ENCODE results near the gene CCN5. TPM values are rescaled to one million over a fixed set of nuclear protein-coding genes. Genes with fewer than 3 reads are reported as not detected.
"Not testable (repeated sequence)": the region's sequence is repeated elsewhere in the genome, so short reads cannot be mapped to it uniquely, and the experiment has no call there.

CCN5 gene
- total RNA-seq, 1 experiment from 2014 or later, result 0.37 TPM

- Mint-ChIP-seq H3K27ac (no peak overlapping the region), H3K4me1 (peaks cover 10% of the 10 kb centered on the region), H3K27me3 (ENCODE audit: low read depth) (peaks cover 5% of the 10 kb centered on the region), H3K9me3 (peaks cover 17% of the 10 kb centered on the region), H3K4me3 (no peak overlapping the region), H3K36me3 (peaks cover 4% of the 10 kb centered on the region; the same call in 1 of the 2 replicates)
- TF ChIP-seq IRF2 (CRISPR knock-in tag; IDR thresholded peaks at IDR 0.05; ENCODE audit: borderline replicate concordance, low read depth) (no peak), FOXK1 (CRISPR knock-in tag; IDR thresholded peaks at IDR 0.05) (no peak), NFATC4 (CRISPR knock-in tag; IDR thresholded peaks at IDR 0.05) (no peak), NFYB (CRISPR knock-in tag; conservative IDR thresholded peaks at IDR 0.05; ENCODE audit: low read depth) (no peak), FOXJ3 (CRISPR knock-in tag; IDR thresholded peaks at IDR 0.05; ENCODE audit: borderline replicate concordance) (no peak), AFF4 (CRISPR knock-in tag; IDR thresholded peaks at IDR 0.05; ENCODE audit: borderline replicate concordance) (no peak), ZNF423 (CRISPR knock-in tag; IDR thresholded peaks at IDR 0.05) (no peak), ETV6 (CRISPR knock-in tag; IDR thresholded peaks at IDR 0.05) (no peak), RELA (CRISPR knock-in tag; IDR thresholded peaks at IDR 0.05; ENCODE audit: borderline replicate concordance) (no peak)
- TF ChIP-seq, protein P1, sequence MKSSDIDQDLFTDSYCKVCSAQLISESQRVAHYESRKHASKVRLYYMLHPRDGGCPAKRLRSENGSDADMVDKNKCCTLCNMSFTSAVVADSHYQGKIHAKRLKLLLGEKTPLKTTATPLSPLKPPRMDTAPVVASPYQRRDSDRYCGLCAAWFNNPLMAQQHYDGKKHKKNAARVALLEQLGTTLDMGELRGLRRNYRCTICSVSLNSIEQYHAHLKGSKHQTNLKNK (CRISPR knock-in tag; IDR thresholded peaks at IDR 0.05), result no peak
- TF ChIP-seq, protein P2, sequence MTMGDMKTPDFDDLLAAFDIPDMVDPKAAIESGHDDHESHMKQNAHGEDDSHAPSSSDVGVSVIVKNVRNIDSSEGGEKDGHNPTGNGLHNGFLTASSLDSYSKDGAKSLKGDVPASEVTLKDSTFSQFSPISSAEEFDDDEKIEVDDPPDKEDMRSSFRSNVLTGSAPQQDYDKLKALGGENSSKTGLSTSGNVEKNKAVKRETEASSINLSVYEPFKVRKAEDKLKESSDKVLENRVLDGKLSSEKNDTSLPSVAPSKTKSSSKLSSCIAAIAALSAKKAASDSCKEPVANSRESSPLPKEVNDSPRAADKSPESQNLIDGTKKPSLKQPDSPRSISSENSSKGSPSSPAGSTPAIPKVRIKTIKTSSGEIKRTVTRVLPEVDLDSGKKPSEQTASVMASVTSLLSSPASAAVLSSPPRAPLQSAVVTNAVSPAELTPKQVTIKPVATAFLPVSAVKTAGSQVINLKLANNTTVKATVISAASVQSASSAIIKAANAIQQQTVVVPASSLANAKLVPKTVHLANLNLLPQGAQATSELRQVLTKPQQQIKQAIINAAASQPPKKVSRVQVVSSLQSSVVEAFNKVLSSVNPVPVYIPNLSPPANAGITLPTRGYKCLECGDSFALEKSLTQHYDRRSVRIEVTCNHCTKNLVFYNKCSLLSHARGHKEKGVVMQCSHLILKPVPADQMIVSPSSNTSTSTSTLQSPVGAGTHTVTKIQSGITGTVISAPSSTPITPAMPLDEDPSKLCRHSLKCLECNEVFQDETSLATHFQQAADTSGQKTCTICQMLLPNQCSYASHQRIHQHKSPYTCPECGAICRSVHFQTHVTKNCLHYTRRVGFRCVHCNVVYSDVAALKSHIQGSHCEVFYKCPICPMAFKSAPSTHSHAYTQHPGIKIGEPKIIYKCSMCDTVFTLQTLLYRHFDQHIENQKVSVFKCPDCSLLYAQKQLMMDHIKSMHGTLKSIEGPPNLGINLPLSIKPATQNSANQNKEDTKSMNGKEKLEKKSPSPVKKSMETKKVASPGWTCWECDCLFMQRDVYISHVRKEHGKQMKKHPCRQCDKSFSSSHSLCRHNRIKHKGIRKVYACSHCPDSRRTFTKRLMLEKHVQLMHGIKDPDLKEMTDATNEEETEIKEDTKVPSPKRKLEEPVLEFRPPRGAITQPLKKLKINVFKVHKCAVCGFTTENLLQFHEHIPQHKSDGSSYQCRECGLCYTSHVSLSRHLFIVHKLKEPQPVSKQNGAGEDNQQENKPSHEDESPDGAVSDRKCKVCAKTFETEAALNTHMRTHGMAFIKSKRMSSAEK (CRISPR knock-in tag; IDR thresholded peaks at IDR 0.05; ENCODE audit: borderline replicate concordance), result no peak
- TF ChIP-seq, protein P3, sequence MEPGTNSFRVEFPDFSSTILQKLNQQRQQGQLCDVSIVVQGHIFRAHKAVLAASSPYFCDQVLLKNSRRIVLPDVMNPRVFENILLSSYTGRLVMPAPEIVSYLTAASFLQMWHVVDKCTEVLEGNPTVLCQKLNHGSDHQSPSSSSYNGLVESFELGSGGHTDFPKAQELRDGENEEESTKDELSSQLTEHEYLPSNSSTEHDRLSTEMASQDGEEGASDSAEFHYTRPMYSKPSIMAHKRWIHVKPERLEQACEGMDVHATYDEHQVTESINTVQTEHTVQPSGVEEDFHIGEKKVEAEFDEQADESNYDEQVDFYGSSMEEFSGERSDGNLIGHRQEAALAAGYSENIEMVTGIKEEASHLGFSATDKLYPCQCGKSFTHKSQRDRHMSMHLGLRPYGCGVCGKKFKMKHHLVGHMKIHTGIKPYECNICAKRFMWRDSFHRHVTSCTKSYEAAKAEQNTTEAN (CRISPR knock-in tag; IDR thresholded peaks at IDR 0.05), result no peak
- CTCF ChIA-PET, result interaction anchor here (1.4 to 2.1 kb wide), 3 partner anchors 11 to 37 kb away, joined by 5 to 10 read pairs (median 6); no protein-coding TSS in a partner anchor
- no peak for DNase-seq (ENCODE audit: low spot score)
- POLR2A ChIA-PET, result no interaction called here
- no peak for ATAC-seq
These were observed 19.4 kb upstream of the CCN5 start for GRCh38 chr20:44695674-44696300.

- peaks cover 4% of the 10 kb centered on the region; the same call in 1 of the 2 replicates for H3K36me3 Mint-ChIP-seq
- H3K4me3 Mint-ChIP-seq, result no peak overlapping the region
- ChIA-PET POLR2A (no interaction called here), CTCF (interaction anchor here (1.0 to 2.1 kb wide), 4 partner anchors 11 to 36 kb away, joined by 3 to 10 read pairs (median 6); no protein-coding TSS in a partner anchor)
- peaks cover 17% of the 10 kb centered on the region for H3K9me3 Mint-ChIP-seq
- TF ChIP-seq GABPB1 (CRISPR knock-in tag; IDR thresholded peaks at IDR 0.05), result no peak
- TF ChIP-seq RELA (CRISPR knock-in tag; IDR thresholded peaks at IDR 0.05; ENCODE audit: borderline replicate concordance), result no peak
- no peak for TF ChIP-seq HMGA2 (CRISPR knock-in tag; IDR thresholded peaks at IDR 0.05)
- no peak for TF ChIP-seq SMAD3 (CRISPR knock-in tag; IDR thresholded peaks at IDR 0.05; ENCODE audit: borderline replicate concordance)
- TF ChIP-seq TCF7 (CRISPR knock-in tag; IDR thresholded peaks at IDR 0.05; ENCODE audit: low read depth), result no peak
- TF ChIP-seq, protein P3 (CRISPR knock-in tag; IDR thresholded peaks at IDR 0.05), result no peak
- TF ChIP-seq SOX15 (CRISPR knock-in tag; IDR thresholded peaks at IDR 0.05), result no peak
- TF ChIP-seq FOXK1 (CRISPR knock-in tag; IDR thresholded peaks at IDR 0.05), result no peak
- TF ChIP-seq, protein P4, sequence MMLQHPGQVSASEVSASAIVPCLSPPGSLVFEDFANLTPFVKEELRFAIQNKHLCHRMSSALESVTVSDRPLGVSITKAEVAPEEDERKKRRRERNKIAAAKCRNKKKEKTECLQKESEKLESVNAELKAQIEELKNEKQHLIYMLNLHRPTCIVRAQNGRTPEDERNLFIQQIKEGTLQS (CRISPR knock-in tag; conservative IDR thresholded peaks at IDR 0.05), result no peak
- H3K27ac Mint-ChIP-seq, result no peak overlapping the region
- H3K27me3 Mint-ChIP-seq (ENCODE audit: low read depth), result peaks cover 5% of the 10 kb centered on the region
- peaks cover 13% of the 10 kb centered on the region for H3K4me1 Mint-ChIP-seq
- DNase-seq (ENCODE audit: low spot score), result no peak
- ATAC-seq, result no peak
These were observed 18.9 kb upstream of the CCN5 start for GRCh38 chr20:44696315-44696714.

GRCh38 chr20:44697041-44697440, 18.1 kb upstream of the CCN5 start:
- CTCF ChIA-PET, result interaction anchor here (0.7 to 2.1 kb wide), 5 partner anchors 12 to 313 kb away, joined by 3 to 10 read pairs (median 5); no protein-coding TSS in a partner anchor
- ATAC-seq; DNase-seq (ENCODE audit: low spot score); POLR2A ChIA-PET; H3K36me3 Mint-ChIP-seq; H3K27me3 Mint-ChIP-seq (ENCODE audit: low read depth); H3K4me3 Mint-ChIP-seq; H3K27ac Mint-ChIP-seq: not testable (repeated sequence)
- H3K4me1 Mint-ChIP-seq, result peaks cover 19% of the 10 kb centered on the region
- H3K9me3 Mint-ChIP-seq, result peaks cover 12% of the 10 kb centered on the region
